Measurements from ENCODE around the gene IGF2.

The IGF2 gene

GRCh38 chr11:2132246-2132645 lies 6.9 kb downstream of the IGF2 start:
- Histone ChIP-seq H2BK120ac (ENCODE audit: low read depth, low read length) (no peak overlapping the region), H3K23ac (ENCODE audit: low read depth, low read length, poor library complexity) (no peak overlapping the region), H3K18ac (ENCODE audit: low read length) (no peak overlapping the region), H3K36me3 (replicated peaks in 1 of 2; ENCODE audit: control insufficient read depth in 2 of 2, insufficient read depth in 2 of 2, low read length in 2 of 2) (no peaks in the 10 kb centered on the region), H2AK5ac (ENCODE audit: low read depth, low read length) (no peak overlapping the region), H3K14ac (ENCODE audit: low read length) (no peak overlapping the region), H4K8ac (ENCODE audit: low read depth, low read length) (no peak overlapping the region), H3K9me3 (replicated peaks in 1 of 2; ENCODE audit: control insufficient read depth in 2 of 2, insufficient read depth in 1 of 2, low read depth in 1 of 2, low read length in 2 of 2) (peaks cover 0 to 8% of the 10 kb centered on the region in 2 donors), H2BK5ac (ENCODE audit: low read length) (no peak overlapping the region), H3K79me1 (ENCODE audit: low read depth, low read length) (no peaks in the 10 kb centered on the region), H3K4ac (ENCODE audit: low read length) (no peak overlapping the region), H3K9ac (ENCODE audit: low read depth, low read length, poor library complexity) (no peak overlapping the region), H4K91ac (ENCODE audit: low read depth, low read length, poor library complexity) (no peak overlapping the region), H3K4me3 (ENCODE audit: low read length in 2 of 2) (no peak overlapping the region), H3K27me3 (ENCODE audit: control insufficient read depth in 3 of 3, insufficient read depth in 3 of 3, low read depth in 1 of 3, low read length in 3 of 3) (peaks cover 0 to 56% (median 42%) of the 10 kb centered on the region in 3 experiments), H3K4me1 (ENCODE audit: control insufficient read depth in 2 of 2, insufficient read depth in 1 of 2, low read depth in 1 of 2, low read length in 2 of 2) (peaks cover 2 to 7% of the 10 kb centered on the region in 2 donors), H2BK12ac (ENCODE audit: low read length) (no peak overlapping the region), H2AFZ (ENCODE audit: low read length) (no peak overlapping the region), H2BK15ac (ENCODE audit: low read length) (no peak overlapping the region), H3K4me2 (ENCODE audit: insufficient read depth, low read length, poor library complexity, severe bottlenecking) (no peak overlapping the region), H3K27ac (replicated peaks; ENCODE audit: low read length) (no peak overlapping the region)
- no CpG with 5 or more reads among the region's 6 CpGs for WGBS, 2 donors (ENCODE audit: extremely low coverage in 2 of 2, insufficient read length in 2 of 2, insufficient replicate concordance in 1 of 2)
- no peak for DNase-seq (ENCODE audit: low spot score)

GRCh38 chr11:2131371-2132236 lies 7.6 kb downstream of the IGF2 start:
- H3K4me1 ChIP-seq (ENCODE audit: control insufficient read depth in 2 of 2, insufficient read depth in 1 of 2, low read depth in 1 of 2, low read length in 2 of 2) = peaks cover 0 to 2% of the 10 kb centered on the region in 2 donors
- H4K8ac ChIP-seq (ENCODE audit: low read depth, low read length) = peak overlapping the region; percentile 58
- no peak overlapping the region for H3K9ac ChIP-seq (ENCODE audit: low read depth, low read length, poor library complexity)
- no peak overlapping the region for H2BK5ac ChIP-seq (ENCODE audit: low read length)
- peak overlapping the region; percentile 59 for H3K14ac ChIP-seq (ENCODE audit: low read length)
- H3K9me3 ChIP-seq (replicated peaks in 1 of 2; ENCODE audit: control insufficient read depth in 2 of 2, insufficient read depth in 1 of 2, low read depth in 1 of 2, low read length in 2 of 2) = peaks cover 0 to 8% of the 10 kb centered on the region in 2 donors
- peaks cover 0 to 50% (median 37%) of the 10 kb centered on the region in 3 experiments for H3K27me3 ChIP-seq (ENCODE audit: control insufficient read depth in 3 of 3, insufficient read depth in 3 of 3, low read depth in 1 of 3, low read length in 3 of 3)
- no peak overlapping the region for H3K18ac ChIP-seq (ENCODE audit: low read length)
- peak overlapping the region in 1 of 2 donors; percentile 70 for H3K4me3 ChIP-seq (ENCODE audit: low read length in 2 of 2)
- peak overlapping the region; percentile 63 for H2AK5ac ChIP-seq (ENCODE audit: low read depth, low read length)
- peak overlapping the region; percentile 81 for H2BK15ac ChIP-seq (ENCODE audit: low read length)
- peak overlapping the region; percentile 7 for H2BK12ac ChIP-seq (ENCODE audit: low read length)
- H2AFZ ChIP-seq (ENCODE audit: low read length) = no peak overlapping the region
- H3K27ac ChIP-seq (replicated peaks; ENCODE audit: low read length) = no peak overlapping the region
- H3K23ac ChIP-seq (ENCODE audit: low read depth, low read length, poor library complexity) = peak overlapping the region; percentile 46
- no peak overlapping the region for H4K91ac ChIP-seq (ENCODE audit: low read depth, low read length, poor library complexity)
- H2BK120ac ChIP-seq (ENCODE audit: low read depth, low read length) = no peak overlapping the region
- WGBS, 2 donors (ENCODE audit: extremely low coverage in 2 of 2, insufficient read length in 2 of 2, insufficient replicate concordance in 1 of 2) = 100% methylated on average over 1 of the region's 28 CpGs; no CpG with 5 or more reads in 1 of the 2 donors
- DNase-seq (ENCODE audit: low spot score) = no peak
- no peak overlapping the region for H3K4ac ChIP-seq (ENCODE audit: low read length)
- H3K4me2 ChIP-seq (ENCODE audit: insufficient read depth, low read length, poor library complexity, severe bottlenecking) = no peak overlapping the region
- H3K36me3 ChIP-seq (replicated peaks in 1 of 2; ENCODE audit: control insufficient read depth in 2 of 2, insufficient read depth in 2 of 2, low read length in 2 of 2) = no peaks in the 10 kb centered on the region
- no peaks in the 10 kb centered on the region for H3K79me1 ChIP-seq (ENCODE audit: low read depth, low read length)

- Histone ChIP-seq H2AFZ (ENCODE audit: low read length) (no peak overlapping the region), H3K79me1 (ENCODE audit: low read depth, low read length) (no peaks in the 10 kb centered on the region), H2AK5ac (ENCODE audit: low read depth, low read length) (peak overlapping the region; percentile 63), H2BK5ac (ENCODE audit: low read length) (no peak overlapping the region), H3K18ac (ENCODE audit: low read length) (peak overlapping the region; percentile 76), H3K4me1 (ENCODE audit: control insufficient read depth in 2 of 2, insufficient read depth in 1 of 2, low read depth in 1 of 2, low read length in 2 of 2) (peaks cover 0 to 1% of the 10 kb centered on the region in 2 donors), H3K23ac (ENCODE audit: low read depth, low read length, poor library complexity) (peak overlapping the region; percentile 65), H2BK15ac (ENCODE audit: low read length) (peak overlapping the region; percentile 81), H3K9ac (ENCODE audit: low read depth, low read length, poor library complexity) (no peak overlapping the region), H2BK12ac (ENCODE audit: low read length) (no peak overlapping the region), H4K8ac (ENCODE audit: low read depth, low read length) (no peak overlapping the region), H3K4me3 (ENCODE audit: low read length in 2 of 2) (no peak overlapping the region), H3K27me3 (ENCODE audit: control insufficient read depth in 3 of 3, insufficient read depth in 3 of 3, low read depth in 1 of 3, low read length in 3 of 3) (peaks cover 0 to 44% (median 30%) of the 10 kb centered on the region in 3 experiments), H3K27ac (replicated peaks; ENCODE audit: low read length) (no peak overlapping the region), H3K9me3 (replicated peaks in 1 of 2; ENCODE audit: control insufficient read depth in 2 of 2, insufficient read depth in 1 of 2, low read depth in 1 of 2, low read length in 2 of 2) (peaks cover 0 to 8% of the 10 kb centered on the region in 2 donors), H4K91ac (ENCODE audit: low read depth, low read length, poor library complexity) (no peak overlapping the region), H3K14ac (ENCODE audit: low read length) (peak overlapping the region; percentile 21), H3K4ac (ENCODE audit: low read length) (peak overlapping the region; percentile 53), H3K36me3 (replicated peaks in 1 of 2; ENCODE audit: control insufficient read depth in 2 of 2, insufficient read depth in 2 of 2, low read length in 2 of 2) (no peaks in the 10 kb centered on the region), H2BK120ac (ENCODE audit: low read depth, low read length) (no peak overlapping the region), H3K4me2 (ENCODE audit: insufficient read depth, low read length, poor library complexity, severe bottlenecking) (no peak overlapping the region)
- whole genome bisulfite sequencing, 2 donors (ENCODE audit: extremely low coverage in 2 of 2, insufficient read length in 2 of 2, insufficient replicate concordance in 1 of 2) = no CpG with 5 or more reads among the region's 18 CpGs
- DNase-seq (ENCODE audit: low spot score) = no peak
Measured at GRCh38 chr11:2130881-2131352, 8.3 kb downstream of the IGF2 start.

GRCh38 chr11:2129699-2130366 lies 9.4 kb downstream of the IGF2 start:
- Histone ChIP-seq H3K9me3 (replicated peaks in 1 of 2; ENCODE audit: control insufficient read depth in 2 of 2, insufficient read depth in 1 of 2, low read depth in 1 of 2, low read length in 2 of 2) (peaks cover 0 to 6% of the 10 kb centered on the region in 2 donors), H3K4ac (ENCODE audit: low read length) (no peak overlapping the region), H2BK15ac (ENCODE audit: low read length) (peak overlapping the region; percentile 58), H3K36me3 (replicated peaks in 1 of 2; ENCODE audit: control insufficient read depth in 2 of 2, insufficient read depth in 2 of 2, low read length in 2 of 2) (no peaks in the 10 kb centered on the region), H2AK5ac (ENCODE audit: low read depth, low read length) (peak overlapping the region; percentile 21), H3K27me3 (ENCODE audit: control insufficient read depth in 3 of 3, insufficient read depth in 3 of 3, low read depth in 1 of 3, low read length in 3 of 3) (peaks cover 0 to 33% (median 21%) of the 10 kb centered on the region in 3 experiments), H3K4me2 (ENCODE audit: insufficient read depth, low read length, poor library complexity, severe bottlenecking) (no peak overlapping the region), H2BK12ac (ENCODE audit: low read length) (no peak overlapping the region), H3K4me3 (ENCODE audit: low read length in 2 of 2) (no peak overlapping the region), H3K23ac (ENCODE audit: low read depth, low read length, poor library complexity) (peak overlapping the region; percentile 31), H4K91ac (ENCODE audit: low read depth, low read length, poor library complexity) (no peak overlapping the region), H3K18ac (ENCODE audit: low read length) (peak overlapping the region; percentile 28), H3K14ac (ENCODE audit: low read length) (no peak overlapping the region), H3K4me1 (ENCODE audit: control insufficient read depth in 2 of 2, insufficient read depth in 1 of 2, low read depth in 1 of 2, low read length in 2 of 2) (peaks cover 0 to 1% of the 10 kb centered on the region in 2 donors), H2AFZ (ENCODE audit: low read length) (no peak overlapping the region), H2BK120ac (ENCODE audit: low read depth, low read length) (no peak overlapping the region), H3K27ac (replicated peaks; ENCODE audit: low read length) (no peak overlapping the region), H2BK5ac (ENCODE audit: low read length) (peak overlapping the region; percentile 24), H3K9ac (ENCODE audit: low read depth, low read length, poor library complexity) (no peak overlapping the region), H3K79me1 (ENCODE audit: low read depth, low read length) (no peaks in the 10 kb centered on the region), H4K8ac (ENCODE audit: low read depth, low read length) (no peak overlapping the region)
- WGBS, 2 donors (ENCODE audit: extremely low coverage in 2 of 2, insufficient read length in 2 of 2, insufficient replicate concordance in 1 of 2) = no CpG with 5 or more reads among the region's 25 CpGs
- no peak for DNase-seq (ENCODE audit: low spot score)

All from neuronal stem cell (in vitro differentiated cells).